ENCODE data around the gene CGNL1.

CGNL1 gene

GRCh38 chr15:57519806-57520205 lies 143.5 kb downstream of the CGNL1 start:
- Histone ChIP-seq H3K9me3 (ENCODE audit: control insufficient read depth, low read length) (no peaks in the 10 kb centered on the region), H3K79me2 (no peaks in the 10 kb centered on the region), H3K36me3 (ENCODE audit: control insufficient read depth, insufficient read depth, low read length) (no peaks in the 10 kb centered on the region), H3K4me1 (no peaks in the 10 kb centered on the region), H3K27me3 (ENCODE audit: control insufficient read depth, insufficient read depth, low read length) (no peaks in the 10 kb centered on the region), H3K4me2 (ENCODE audit: low read length) (no peak overlapping the region), H3K9ac (no peak overlapping the region), H2AFZ (no peak overlapping the region), H3K4me3 (ENCODE audit: low read depth, low read length) (no peak overlapping the region), H3K27ac (no peak overlapping the region)
- no peak for TF ChIP-seq CTCF (IDR thresholded peaks at IDR 0.05)

GRCh38 chr15:57521503-57521902 lies 145.2 kb downstream of the CGNL1 start:
- no peaks in the 10 kb centered on the region for H3K27me3 ChIP-seq (ENCODE audit: control insufficient read depth, insufficient read depth, low read length)
- no peaks in the 10 kb centered on the region for H3K36me3 ChIP-seq (ENCODE audit: control insufficient read depth, insufficient read depth, low read length)
- no peaks in the 10 kb centered on the region for H3K9me3 ChIP-seq (ENCODE audit: control insufficient read depth, low read length)
- H3K79me2 ChIP-seq, result no peaks in the 10 kb centered on the region
- no peak overlapping the region for H3K9ac ChIP-seq
- H2AFZ ChIP-seq, result no peak overlapping the region
- no peak overlapping the region for H3K27ac ChIP-seq
- H3K4me1 ChIP-seq, result no peaks in the 10 kb centered on the region
- H3K4me3 ChIP-seq (ENCODE audit: low read depth, low read length), result no peak overlapping the region
- TF ChIP-seq CTCF (IDR thresholded peaks at IDR 0.05), result no peak
- no peak overlapping the region for H3K4me2 ChIP-seq (ENCODE audit: low read length)

GRCh38 chr15:57522148-57522547 lies 145.8 kb downstream of the CGNL1 start:
- Histone ChIP-seq H3K4me1 (no peaks in the 10 kb centered on the region), H3K9me3 (ENCODE audit: control insufficient read depth, low read length) (no peaks in the 10 kb centered on the region), H3K27me3 (ENCODE audit: control insufficient read depth, insufficient read depth, low read length) (no peaks in the 10 kb centered on the region), H3K4me2 (ENCODE audit: low read length) (no peak overlapping the region), H3K27ac (no peak overlapping the region), H3K79me2 (no peaks in the 10 kb centered on the region), H3K9ac (no peak overlapping the region), H3K36me3 (ENCODE audit: control insufficient read depth, insufficient read depth, low read length) (no peaks in the 10 kb centered on the region), H2AFZ (no peak overlapping the region), H3K4me3 (ENCODE audit: low read depth, low read length) (no peak overlapping the region)
- no peak for TF ChIP-seq CTCF (IDR thresholded peaks at IDR 0.05)

- Histone ChIP-seq H2AFZ (no peak overlapping the region), H3K9ac (no peak overlapping the region), H3K4me2 (ENCODE audit: low read length) (no peak overlapping the region), H3K27me3 (ENCODE audit: control insufficient read depth, insufficient read depth, low read length) (no peaks in the 10 kb centered on the region), H3K4me1 (no peaks in the 10 kb centered on the region), H3K27ac (no peak overlapping the region), H3K9me3 (ENCODE audit: control insufficient read depth, low read length) (no peaks in the 10 kb centered on the region), H3K4me3 (ENCODE audit: low read depth, low read length) (no peak overlapping the region), H3K36me3 (ENCODE audit: control insufficient read depth, insufficient read depth, low read length) (no peaks in the 10 kb centered on the region), H3K79me2 (no peaks in the 10 kb centered on the region)
- no peak for TF ChIP-seq CTCF (IDR thresholded peaks at IDR 0.05)
Observed at GRCh38 chr15:57525581-57525980, 149.3 kb downstream of the CGNL1 start.

GRCh38 chr15:57526076-57526475 lies 149.8 kb downstream of the CGNL1 start:
- Histone ChIP-seq H3K27me3 (ENCODE audit: control insufficient read depth, insufficient read depth, low read length) (no peaks in the 10 kb centered on the region), H3K4me1 (no peaks in the 10 kb centered on the region), H2AFZ (no peak overlapping the region), H3K79me2 (no peaks in the 10 kb centered on the region), H3K9me3 (ENCODE audit: control insufficient read depth, low read length) (no peaks in the 10 kb centered on the region), H3K27ac (no peak overlapping the region), H3K9ac (no peak overlapping the region), H3K4me2 (ENCODE audit: low read length) (no peak overlapping the region), H3K36me3 (ENCODE audit: control insufficient read depth, insufficient read depth, low read length) (no peaks in the 10 kb centered on the region), H3K4me3 (ENCODE audit: low read depth, low read length) (no peak overlapping the region)
- no peak for TF ChIP-seq CTCF (IDR thresholded peaks at IDR 0.05)

Data from parathyroid adenoma (tissue), 2 donors.